ENCODE results near the gene KCNH2.

KCNH2 gene

GRCh38 chr7:151011097-151011409 lies 32.9 kb upstream of the KCNH2 start:
- no peak for DNase-seq

- no peak for DNase-seq
Observed at GRCh38 chr7:151010307-151011096, 32.4 kb upstream of the KCNH2 start.

DNA sequence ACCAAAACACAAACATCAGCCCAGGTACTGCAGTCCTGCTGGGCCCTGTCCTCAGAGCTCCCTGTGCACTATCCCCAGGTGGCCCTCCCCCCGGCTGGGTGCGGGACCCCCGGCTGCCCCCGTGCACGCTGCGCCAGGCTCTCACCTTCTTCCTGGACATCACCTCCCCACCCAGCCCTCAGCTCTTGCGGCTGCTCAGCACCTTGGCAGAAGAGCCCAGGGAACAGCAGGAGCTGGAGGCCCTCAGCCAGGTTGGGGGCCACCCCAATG lies 31.9 kb upstream of the KCNH2 start:
- DNase-seq, result no peak

DNA sequence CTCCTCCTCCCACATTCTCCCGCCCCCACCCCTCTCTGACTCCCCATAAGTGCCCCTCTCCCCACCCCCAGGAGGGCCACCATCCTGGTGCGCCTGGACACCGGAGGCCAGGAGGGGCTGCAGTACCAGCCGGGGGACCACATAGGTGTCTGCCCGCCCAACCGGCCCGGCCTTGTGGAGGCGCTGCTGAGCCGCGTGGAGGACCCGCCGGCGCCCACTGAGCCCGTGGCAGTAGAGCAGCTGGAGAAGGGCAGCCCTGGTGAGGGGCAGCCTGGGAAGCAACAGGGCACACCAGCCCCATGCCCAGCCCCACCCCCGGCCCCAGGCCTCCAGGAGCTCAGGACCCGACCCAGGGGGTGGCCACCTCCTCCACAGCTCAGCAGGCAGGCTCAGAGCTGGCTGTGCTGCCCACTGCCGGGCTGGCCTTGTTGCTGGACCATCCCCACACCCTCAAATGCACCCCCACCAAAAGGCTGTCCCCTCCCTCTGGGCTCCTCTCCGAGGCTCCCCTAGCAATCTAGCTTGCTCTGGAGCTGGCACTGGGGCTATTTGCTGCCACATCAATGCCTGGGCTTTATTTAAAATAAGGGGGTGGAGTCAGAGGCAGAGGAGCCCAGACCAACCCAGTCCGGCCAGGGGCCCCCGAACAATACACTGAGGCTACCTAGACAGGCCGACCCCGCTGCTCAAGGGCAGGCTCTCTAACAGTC lies 31.4 kb upstream of the KCNH2 start:
- no peak for DNase-seq

GRCh38 chr7:151008511-151009323 lies 30.6 kb upstream of the KCNH2 start:
- DNase-seq, result no peak

DNA sequence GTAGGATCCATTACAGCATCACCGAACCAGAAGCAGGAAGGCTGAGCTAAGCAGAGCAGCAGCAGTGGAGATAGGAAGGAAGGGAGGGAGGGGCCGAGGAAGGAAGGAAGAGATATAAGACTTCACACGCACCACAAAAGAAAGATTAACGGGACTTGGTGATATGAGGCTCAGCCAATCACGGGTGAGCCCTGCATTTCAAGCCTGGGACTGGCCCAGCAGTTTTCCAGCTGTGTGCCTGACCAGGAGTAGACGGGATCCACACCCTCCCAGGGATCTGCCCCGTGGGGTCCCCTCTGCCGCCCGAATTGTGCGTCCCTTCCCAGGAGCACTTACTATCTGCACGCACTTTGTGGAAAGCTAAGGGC lies 30.0 kb upstream of the KCNH2 start:
- DNase-seq, result no peak

DNA sequence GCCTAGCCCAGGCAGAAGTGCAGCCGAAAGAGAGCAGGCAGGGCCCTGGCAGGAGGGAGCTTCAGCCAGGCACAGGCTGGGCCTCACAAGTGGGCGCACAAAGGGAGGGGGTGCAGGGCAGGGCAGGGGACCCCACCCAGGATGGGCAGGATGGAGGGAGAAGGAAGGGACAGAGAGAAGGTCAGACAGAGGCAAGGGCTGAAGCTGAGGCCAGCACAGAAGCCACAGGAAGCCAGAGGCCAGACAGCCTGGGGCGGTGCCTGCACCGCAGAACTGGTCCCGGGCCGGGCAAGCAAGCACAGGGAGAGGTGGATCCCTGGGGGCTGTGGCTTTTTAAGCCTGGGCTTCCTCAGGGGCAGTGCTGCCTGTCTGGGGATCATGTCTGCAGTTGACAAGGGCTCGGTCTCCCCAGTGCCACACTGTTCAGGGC lies 29.4 kb upstream of the KCNH2 start:
- DNase-seq, result no peak

DNA sequence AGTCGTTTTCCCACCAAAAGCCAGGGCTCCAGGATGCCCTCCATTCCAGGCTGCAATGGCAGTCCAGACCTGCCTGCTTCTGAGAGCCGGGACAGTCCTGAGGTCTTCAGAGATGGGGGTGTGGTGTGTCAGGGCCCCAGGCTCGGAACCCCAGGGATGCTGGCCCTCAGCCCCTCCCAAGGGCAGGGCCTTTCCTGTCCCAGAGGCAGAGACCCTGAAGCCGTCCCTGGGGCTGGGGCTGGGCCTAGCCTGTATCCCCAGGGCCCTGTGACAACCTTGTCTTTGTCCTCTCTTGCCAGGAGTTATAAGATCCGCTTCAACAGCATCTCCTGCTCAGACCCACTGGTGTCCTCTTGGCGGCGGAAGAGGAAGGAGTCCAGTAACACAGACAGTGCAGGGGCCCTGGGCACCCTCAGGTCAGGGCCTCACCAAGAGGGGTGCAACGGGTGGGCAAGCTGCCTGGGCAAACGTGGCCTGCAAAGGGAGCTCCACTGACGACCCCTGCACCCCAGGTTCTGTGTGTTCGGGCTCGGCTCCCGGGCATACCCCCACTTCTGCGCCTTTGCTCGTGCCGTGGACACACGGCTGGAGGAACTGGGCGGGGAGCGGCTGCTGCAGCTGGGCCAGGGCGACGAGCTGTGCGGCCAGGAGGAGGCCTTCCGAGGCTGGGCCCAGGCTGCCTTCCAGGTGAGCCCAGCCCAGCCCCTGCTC lies 28.6 kb upstream of the KCNH2 start:
- DNase-seq, result no peak

DNA sequence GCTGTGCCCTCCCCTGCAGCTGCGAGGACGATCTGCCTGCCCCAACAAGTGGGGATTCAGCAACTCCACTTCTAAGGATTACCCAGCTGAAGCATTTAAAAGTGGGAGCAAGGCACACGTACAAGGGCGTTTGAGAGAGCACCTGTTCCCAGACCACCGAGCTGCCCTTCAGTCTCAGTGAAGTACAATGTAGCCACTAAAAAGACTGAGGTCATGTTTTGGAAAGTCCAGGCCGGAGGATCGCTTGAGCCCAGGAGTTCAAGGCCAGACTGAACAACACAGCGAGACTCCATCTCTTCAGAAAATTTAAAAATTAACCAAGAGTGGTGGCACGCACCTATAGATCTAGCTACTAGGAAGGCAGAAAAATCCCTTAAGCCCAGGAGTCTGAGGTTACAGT lies 27.4 kb upstream of the KCNH2 start:
- DNase-seq, result no peak

DNA sequence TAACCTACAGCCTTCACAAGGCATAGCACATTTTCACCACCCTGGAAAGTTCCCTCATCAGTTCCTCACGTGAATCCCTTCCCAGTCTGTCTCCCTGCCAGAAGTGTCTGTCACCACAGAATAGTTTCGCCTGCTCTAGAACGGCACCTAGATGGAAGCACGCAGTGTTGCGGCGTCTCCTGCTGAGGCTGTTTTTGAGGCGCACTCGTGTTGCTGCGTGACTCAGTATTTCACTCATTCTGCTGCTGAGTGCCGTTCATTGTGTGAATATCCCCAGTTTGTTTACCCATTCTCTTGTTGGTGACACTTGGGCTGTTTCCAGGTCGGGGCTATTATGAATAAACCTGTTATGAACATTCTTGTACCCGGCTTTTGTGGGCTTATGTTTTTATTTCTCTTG lies 25.5 kb upstream of the KCNH2 start:
- DNase-seq, result no peak

DNA sequence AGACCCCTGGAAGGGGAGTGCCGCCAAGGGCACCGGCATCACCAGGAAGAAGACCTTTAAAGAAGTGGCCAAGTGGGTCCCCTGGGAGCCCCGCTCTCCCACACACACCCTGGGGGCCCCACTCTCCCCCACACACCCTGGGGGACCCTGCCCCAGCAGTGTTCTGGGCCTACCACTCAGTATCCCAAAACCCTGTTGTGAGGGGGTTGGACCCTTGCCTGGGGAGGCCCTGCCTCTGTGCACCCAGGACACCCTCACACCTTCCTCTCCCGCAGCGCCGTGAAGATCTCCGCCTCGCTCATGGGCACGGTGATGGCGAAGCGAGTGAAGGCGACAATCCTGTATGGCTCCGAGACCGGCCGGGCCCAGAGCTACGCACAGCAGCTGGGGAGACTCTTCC lies 23.4 kb upstream of the KCNH2 start:
- no peak for DNase-seq

DNA sequence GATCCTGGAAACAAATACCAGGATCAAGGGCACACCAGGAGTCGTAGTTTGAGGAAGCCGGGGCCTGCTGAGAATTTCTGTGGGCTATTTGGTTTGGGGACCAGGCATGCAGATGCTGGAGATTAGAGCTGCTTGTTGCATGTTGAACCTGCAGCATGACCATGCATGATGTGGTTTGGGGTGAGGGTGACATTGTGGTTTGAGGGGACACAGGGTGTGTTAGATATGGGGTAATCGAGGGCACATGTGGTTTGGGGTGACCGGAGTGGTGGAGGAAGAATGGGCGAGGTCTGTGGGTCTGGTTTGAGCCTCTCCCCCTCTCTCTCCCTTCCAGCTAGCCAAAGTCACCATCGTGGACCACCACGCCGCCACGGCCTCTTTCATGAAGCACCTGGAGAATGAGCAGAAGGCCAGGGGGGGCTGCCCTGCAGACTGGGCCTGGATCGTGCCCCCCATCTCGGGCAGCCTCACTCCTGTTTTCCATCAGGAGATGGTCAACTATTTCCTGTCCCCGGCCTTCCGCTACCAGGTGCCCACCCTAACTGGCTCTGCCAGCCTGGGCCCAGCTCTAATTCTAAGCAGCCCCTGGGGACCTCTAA lies 22.9 kb upstream of the KCNH2 start:
- DNase-seq, result no peak

- no peak for DNase-seq
Observed at GRCh38 chr7:150999497-151000230, 21.5 kb upstream of the KCNH2 start.

DNA sequence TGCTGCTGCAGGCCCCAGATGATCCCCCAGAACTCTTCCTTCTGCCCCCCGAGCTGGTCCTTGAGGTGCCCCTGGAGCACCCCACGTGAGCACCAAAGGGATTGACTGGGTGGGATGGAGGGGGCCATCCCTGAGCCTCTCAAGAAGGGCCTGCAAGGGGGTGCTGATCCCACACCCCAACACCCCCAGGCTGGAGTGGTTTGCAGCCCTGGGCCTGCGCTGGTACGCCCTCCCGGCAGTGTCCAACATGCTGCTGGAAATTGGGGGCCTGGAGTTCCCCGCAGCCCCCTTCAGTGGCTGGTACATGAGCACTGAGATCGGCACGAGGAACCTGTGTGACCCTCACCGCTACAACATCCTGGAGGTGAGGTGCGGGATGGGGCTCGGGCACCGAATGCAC lies 20.9 kb upstream of the KCNH2 start:
- DNase-seq, result no peak

DNA sequence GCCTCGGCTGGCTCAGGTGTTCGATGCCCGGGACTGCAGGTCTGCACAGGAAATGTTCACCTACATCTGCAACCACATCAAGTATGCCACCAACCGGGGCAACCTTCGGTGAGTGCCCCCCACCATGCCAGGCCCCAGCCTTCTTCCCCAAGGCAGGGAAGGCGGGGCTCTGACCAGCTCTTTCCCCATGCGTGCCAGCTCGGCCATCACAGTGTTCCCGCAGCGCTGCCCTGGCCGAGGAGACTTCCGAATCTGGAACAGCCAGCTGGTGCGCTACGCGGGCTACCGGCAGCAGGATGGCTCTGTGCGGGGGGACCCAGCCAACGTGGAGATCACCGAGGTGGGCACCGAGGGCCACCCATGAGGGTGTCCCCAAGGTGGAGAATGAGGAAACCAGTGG lies 20.2 kb upstream of the KCNH2 start:
- no peak for DNase-seq

GRCh38 chr7:150997817-150998216 lies 19.7 kb upstream of the KCNH2 start:
- DNase-seq, result no peak

DNA sequence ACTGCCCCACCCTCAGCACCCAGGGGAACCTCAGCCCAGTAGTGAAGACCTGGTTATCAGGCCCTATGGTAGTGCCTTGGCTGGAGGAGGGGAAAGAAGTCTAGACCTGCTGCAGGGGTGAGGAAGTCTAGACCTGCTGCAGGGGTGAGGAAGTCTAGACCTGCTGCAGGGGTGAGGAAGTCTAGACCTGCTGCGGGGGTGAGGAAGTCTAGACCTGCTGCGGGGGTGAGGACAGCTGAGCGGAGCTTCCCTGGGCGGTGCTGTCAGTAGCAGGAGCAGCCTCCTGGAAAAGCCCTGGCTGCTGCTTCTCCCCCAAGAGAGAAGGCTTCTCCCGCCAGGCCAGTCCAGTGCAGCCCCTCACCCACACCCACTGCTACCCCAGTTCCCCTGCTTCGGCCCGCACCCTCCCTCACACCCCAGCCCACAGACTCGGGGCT lies 19.0 kb upstream of the KCNH2 start:
- DNase-seq, result no peak

DNA sequence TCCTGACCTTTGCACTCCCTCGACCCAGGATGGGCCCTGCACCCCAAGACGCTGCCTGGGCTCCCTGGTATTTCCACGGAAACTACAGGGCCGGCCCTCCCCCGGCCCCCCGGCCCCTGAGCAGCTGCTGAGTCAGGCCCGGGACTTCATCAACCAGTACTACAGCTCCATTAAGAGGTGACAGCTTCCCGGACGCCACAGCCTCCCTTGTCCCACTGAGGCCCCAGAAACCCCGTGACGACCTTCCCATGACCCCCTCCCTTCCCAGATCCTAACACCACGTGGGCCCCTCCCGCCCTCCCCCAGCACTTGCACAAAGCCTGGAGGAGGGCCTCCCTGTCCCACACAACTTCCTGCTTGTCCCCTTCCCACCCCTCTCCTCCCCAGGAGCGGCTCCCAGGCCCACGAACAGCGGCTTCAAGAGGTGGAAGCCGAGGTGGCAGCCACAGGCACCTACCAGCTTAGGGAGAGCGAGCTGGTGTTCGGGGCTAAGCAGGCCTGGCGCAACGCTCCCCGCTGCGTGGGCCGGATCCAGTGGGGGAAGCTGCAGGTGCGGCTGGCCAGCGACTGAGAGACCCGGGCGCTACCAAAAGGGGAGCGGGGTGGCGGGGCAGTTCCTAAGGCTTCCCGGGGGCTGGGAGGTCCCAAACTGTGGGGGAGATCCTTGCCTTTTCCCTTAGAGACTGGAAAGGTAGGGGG lies 18.4 kb upstream of the KCNH2 start:
- no peak for DNase-seq

GRCh38 chr7:150994838-150995510 lies 16.9 kb upstream of the KCNH2 start:
- no peak for DNase-seq

DNA sequence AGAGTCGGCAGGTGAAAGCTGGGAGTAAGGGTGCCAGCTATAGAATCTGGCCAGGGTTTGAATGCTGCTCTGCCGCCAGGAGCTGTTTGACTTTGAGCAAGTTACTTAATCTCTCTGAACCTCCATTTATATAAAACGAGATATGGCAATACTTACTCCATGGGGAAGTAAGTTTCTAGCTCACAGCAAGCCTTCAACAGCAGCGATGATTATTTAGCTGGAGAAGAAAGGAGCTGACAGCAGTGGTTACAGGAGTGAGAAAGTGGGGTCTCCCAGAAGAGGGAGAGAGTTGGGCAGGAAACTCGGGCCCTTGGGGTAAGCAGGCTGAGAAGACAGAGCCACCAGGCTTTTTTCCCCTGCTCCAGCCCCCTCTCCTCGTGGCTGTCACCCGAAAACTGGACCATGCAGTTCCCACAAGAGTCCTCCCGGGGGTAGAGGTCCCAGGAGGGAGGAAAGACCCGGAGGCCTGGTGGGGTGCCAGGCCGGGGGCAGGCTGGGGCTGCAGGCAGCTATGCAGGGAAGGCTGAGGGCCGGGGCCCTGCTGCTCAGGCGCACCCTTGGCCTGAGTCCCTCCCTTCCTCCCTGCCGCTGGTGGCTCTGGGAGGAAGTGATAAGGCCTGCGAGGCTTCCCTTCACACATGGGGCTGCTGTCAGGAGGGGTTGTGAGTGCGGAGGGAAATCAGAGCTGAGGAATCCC lies 16.2 kb upstream of the KCNH2 start:
- no peak for DNase-seq

- no peak for DNase-seq
Observed at GRCh38 chr7:150993511-150993910, 15.4 kb upstream of the KCNH2 start.

Measured in NCI-H446 treated with DMSO at 0.1 percent for 48 hours (cell line).